Measurements from ENCODE around the gene TOE1.

DNA sequence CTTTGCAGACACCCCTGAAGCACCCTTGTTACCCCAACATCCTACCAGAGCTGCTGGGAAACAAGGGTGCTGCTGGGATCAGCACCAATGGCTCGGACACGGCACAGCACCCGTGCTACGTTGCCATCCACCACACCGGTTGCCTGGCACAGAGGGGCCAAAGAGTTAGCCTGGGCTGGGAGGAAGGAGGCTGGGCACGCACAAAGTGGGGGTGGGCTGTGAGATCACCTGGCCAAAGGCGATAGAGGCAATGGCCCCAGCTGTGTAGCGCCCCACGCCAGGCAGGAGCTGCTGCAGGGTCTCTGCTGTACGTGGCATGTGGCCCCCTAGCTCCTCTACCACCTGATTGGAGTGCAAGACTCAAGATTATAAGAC, 7.6 kb upstream of the TOE1 start:
- TF ChIP-seq, protein P1, sequence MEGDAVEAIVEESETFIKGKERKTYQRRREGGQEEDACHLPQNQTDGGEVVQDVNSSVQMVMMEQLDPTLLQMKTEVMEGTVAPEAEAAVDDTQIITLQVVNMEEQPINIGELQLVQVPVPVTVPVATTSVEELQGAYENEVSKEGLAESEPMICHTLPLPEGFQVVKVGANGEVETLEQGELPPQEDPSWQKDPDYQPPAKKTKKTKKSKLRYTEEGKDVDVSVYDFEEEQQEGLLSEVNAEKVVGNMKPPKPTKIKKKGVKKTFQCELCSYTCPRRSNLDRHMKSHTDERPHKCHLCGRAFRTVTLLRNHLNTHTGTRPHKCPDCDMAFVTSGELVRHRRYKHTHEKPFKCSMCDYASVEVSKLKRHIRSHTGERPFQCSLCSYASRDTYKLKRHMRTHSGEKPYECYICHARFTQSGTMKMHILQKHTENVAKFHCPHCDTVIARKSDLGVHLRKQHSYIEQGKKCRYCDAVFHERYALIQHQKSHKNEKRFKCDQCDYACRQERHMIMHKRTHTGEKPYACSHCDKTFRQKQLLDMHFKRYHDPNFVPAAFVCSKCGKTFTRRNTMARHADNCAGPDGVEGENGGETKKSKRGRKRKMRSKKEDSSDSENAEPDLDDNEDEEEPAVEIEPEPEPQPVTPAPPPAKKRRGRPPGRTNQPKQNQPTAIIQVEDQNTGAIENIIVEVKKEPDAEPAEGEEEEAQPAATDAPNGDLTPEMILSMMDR (IDR thresholded peaks at IDR 0.05) = no peak
- no peak for TF ChIP-seq POLR2A (IDR thresholded peaks at IDR 0.05)

Measured in adrenal gland (tissue), 5 donors.